Astrocyte of the cerebellum (primary cell): ENCODE measurements around the gene ACAN.

ENCODE experiments used
- DNase-seq: peaks from one replicate; pipeline ENCODE4 v3.0.0-alpha.2; 2011; ENCODE audit warnings: low read depth
- H3K4me3 ChIP-seq: 2 replicates; pipeline ENCODE4 v1.5.1; 2011; ENCODE audit warnings: mild to moderate bottlenecking, low read depth, low read length, moderate library complexity
- in situ Hi-C: cut with HindIII; loops from 2 replicates; pipeline ENCODE4 v1.10.0; 2017; ENCODE audit warnings: low sequenced_read_pairs
- TF ChIP-seq, protein P1 (sequence below): IDR thresholded peaks from 2 replicates; pipeline ENCODE4 v1.5.1; 2012; ENCODE audit warnings: low read length, low read depth, moderate library complexity, mild to moderate bottlenecking; ENCODE audit errors: missing control alignments

Gene ACAN

DNA sequence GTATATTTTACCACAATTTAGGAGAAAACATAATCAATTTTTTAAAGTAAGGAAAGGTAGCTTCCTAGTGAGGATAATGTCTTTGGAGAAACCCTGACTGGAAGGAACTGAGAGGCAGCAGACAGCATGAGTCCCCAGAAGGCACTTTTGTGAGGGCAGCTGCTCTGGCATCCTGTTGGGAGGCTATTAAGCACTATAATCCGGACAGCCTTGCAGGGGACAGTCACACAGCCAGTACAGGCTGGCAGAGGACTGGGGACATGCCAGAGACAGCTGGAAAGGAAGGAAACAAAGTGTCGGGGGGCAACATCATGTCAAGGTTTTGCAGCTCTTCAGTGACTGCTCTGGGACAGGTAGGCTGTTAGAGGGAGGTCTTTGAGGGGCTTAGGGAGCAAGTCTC is 15.7 kb downstream of the ACAN start:
- H3K4me3 ChIP-seq: no peak overlapping the region
- TF ChIP-seq, protein P1, sequence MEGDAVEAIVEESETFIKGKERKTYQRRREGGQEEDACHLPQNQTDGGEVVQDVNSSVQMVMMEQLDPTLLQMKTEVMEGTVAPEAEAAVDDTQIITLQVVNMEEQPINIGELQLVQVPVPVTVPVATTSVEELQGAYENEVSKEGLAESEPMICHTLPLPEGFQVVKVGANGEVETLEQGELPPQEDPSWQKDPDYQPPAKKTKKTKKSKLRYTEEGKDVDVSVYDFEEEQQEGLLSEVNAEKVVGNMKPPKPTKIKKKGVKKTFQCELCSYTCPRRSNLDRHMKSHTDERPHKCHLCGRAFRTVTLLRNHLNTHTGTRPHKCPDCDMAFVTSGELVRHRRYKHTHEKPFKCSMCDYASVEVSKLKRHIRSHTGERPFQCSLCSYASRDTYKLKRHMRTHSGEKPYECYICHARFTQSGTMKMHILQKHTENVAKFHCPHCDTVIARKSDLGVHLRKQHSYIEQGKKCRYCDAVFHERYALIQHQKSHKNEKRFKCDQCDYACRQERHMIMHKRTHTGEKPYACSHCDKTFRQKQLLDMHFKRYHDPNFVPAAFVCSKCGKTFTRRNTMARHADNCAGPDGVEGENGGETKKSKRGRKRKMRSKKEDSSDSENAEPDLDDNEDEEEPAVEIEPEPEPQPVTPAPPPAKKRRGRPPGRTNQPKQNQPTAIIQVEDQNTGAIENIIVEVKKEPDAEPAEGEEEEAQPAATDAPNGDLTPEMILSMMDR: no peak
- in situ Hi-C loops: no loop called here
- DNase-seq: no peak

DNA sequence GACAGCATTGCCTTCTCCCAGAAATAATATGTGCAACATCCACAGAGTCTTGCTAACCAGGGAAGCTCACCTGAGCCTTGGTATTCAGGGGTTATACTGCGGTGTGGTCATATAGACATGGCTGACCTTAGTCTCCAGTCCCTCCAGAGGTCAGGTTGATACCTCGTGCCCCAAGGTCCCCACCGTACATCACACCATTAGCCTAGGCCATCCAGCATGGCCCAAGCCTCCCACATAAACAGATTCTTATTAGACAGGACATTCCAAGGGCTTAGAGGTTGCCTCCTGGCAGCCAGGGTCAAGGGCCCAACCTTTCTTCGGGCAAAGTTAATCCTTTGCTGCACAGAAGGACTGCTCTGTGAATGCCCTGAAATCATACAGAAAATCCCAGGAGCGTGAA is 18.8 kb downstream of the ACAN start:
- no peak for DNase-seq
- in situ Hi-C loops: no loop called here
- H3K4me3 ChIP-seq: no peak overlapping the region
- TF ChIP-seq, protein P1: no peak

DNA sequence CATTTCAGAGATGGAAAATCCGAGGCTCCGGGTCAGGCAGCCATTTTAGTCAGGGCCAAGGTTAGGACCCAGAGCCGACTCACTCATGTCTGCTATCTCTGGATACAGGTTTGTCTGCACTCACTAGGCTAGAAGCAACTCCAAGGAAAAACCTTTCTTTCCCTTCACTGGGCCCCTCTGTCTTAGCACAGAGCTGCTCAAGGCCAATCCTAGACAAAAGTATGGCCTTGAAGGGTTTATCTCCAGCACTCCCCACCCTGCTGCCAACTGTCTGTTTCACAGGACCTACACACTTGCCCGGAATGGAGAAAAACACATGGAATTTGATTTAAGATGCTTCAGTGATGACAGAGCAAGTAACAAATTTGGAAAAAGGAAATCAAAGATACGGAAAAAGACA is 25.6 kb downstream of the ACAN start:
- no peak overlapping the region for H3K4me3 ChIP-seq
- DNase-seq: no peak
- TF ChIP-seq, protein P1: no peak
- in situ Hi-C loops: no loop called here

DNA sequence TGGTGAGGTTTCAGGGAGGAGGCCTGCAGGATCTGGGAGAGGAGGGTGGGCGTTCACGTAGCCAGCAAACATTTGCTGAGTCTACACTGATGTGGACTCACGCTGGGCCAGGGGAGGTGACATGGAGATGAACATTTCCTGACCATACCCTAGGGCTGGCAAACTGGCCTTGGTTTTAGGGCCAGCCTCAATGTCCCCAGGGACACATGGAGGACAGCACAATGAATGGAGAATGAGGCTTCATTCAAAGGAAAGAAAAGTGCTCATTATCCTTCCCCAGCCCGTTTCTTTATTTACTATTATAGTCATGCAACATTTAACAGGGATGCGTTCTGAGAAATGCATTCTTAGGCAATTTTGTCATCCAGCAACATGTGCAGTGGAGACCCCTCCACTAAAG is 26.8 kb downstream of the ACAN start:
- no peak overlapping the region for H3K4me3 ChIP-seq
- TF ChIP-seq, protein P1: no peak
- DNase-seq: no peak
- in situ Hi-C loops: no loop called here

DNA sequence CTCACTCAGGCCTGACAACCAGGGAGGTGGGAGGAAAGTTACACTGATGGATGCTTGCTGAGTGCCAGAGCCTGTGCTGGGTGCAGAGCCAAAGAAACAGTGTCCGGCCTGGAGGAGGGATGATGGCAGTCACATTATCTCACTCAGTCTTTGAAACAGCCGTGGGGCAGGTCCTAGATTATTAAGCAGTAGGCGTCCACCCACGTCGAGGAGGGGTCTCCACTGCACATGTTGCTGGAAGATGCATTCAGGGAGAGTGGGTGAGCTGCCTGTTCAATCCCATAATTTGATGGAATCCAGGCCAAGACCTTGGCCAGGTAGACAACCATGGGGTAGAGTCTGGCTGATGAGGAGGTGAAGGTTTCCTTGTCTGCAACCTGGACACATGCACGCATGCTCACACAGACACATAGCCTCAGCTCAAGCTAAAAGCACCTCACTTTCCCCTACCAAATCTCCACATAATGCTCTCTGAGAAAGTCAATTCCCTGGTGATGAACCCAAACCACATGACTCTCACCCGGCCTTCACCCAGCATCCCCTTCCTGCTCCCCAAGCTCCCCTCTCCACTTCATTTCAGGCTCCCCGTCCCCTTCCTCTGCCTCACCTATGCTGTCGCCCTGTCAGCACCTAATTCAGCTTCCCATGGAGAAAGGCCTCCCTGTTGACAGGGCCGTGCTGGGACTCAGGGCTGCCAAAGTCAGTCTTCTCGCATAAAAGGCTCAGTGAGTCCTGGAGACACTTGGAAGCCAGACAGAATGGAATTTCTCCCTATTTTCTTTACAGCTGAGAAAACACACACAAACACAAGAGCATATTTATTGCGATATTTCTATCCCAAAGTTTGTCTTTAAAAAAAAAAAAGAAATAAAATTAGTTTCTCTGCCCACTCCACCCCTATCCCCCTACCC is 29.8 kb downstream of the ACAN start:
- H3K4me3 ChIP-seq: no peak overlapping the region
- in situ Hi-C loops: no loop called here
- TF ChIP-seq, protein P1: no peak
- DNase-seq: no peak

DNA sequence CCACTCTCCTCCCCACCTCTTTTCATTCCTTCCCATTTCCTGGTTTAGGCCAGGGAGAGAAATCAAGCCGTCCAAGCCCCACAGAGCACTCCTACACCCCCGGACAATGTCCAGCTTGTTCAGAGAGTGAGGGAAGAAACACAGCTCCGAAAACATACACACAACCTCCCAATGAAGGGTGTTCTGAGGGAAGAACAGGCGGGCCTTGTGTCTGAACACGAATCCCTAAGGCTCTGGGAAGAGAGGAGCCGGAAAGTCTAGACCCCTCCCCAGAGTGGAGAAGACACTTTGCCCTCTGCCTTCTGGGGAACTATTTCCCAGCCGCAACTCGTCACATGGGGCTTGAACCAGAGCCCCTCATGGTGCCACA is 30.5 kb downstream of the ACAN start:
- DNase-seq: no peak
- TF ChIP-seq, protein P1: no peak
- in situ Hi-C loops: no loop called here
- no peak overlapping the region for H3K4me3 ChIP-seq
